DMS153 treated with DMSO at 0.1 percent for 48 hours (cell line): ENCODE measurements around the gene AMPD3.

Source experiments
- DNase-seq: peaks from one replicate; lab custom pipeline; 2025; ENCODE audit not compliant: unreplicated experiment; lab: John Stamatoyannopoulos, UW

Gene AMPD3

GRCh38 chr11:10486161-10486840 lies 31.2 kb downstream of the AMPD3 start:
- DNase-seq, result no peak

GRCh38 chr11:10487002-10487647 lies 32.1 kb downstream of the AMPD3 start:
- DNase-seq, result no peak

GRCh38 chr11:10488121-10488933 lies 33.3 kb downstream of the AMPD3 start:
- no peak for DNase-seq

DNA sequence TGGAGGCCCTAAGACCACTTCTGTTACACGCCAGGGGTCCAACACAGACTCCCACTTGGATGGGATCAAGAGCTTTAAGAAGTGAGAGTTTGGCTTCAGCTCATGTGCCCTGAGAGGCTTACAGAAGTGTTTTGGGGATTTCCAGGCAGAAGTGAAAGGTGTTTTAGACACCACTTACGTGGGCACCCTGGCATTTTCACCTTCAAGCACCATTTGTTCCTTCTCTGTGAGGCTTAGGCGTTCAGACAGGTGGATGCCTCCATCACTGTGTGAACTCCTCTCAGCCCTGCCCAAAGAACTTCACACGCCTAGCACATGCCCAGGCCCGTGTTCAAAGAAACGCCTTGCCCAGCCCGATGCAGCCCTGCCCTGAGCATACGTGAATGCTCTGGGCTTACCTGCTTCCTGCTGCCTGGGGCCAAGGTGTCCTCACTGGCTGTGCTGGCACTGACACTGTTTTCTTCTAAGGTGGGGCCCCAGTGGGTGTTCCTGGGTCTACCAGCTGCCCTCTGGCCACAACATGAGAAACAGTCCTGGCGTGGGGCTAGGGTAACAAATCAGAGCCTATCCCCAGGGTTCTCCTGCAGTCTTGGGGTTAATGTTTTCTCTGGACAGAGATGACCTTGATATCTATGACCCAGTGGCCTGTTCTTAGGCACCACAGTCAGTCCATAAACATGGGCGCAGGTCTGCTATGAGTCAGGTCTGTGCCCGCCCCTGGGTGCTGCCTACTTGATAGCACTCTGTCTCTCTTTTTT lies 34.0 kb downstream of the AMPD3 start:
- no peak for DNase-seq

- no peak for DNase-seq
Observed at GRCh38 chr11:10490032-10490397, 35.0 kb downstream of the AMPD3 start.

DNA sequence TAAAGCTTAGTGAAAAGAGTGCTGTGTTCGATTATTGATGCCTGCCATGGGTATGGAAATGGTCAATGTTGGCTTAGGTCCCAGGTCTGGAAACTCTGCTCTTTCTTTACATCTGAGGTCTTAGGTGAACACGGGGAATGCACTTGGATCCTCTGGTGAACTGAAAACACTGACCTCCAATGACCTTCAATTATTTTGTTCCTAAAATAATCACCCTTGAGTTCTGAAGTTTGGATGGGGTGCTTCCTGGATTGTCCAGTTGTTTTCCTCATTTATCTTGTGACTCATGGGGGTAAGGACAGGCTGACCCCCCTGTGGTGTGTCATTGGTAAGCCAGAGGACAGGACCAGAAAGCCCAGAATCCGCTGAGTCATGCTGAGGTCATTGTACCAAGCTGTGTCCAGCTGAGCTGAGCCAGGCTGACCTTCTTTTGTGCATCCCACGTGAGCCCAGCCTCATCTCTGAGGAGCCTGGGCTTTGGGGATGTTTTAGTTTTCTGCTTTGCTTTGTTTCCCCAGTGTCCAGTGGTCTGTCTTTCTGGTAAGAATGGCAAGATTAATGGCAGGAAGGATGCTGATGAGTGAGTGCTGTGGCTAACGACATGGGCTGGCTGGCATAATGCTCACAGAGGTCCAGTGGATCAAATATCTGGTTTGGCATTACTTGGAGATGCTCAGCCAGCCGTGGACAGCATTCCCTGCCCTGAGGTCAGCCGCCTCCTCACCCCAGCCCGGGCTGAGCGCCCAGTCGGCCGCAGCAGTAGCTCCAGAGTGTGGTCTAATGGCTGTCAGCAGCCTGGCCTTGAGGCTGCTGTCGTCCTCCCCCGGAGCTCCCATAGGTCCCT lies 35.6 kb downstream of the AMPD3 start:
- no peak for DNase-seq

- DNase-seq, result no peak
Observed at GRCh38 chr11:10492084-10492483, 37.0 kb downstream of the AMPD3 start.

DNA sequence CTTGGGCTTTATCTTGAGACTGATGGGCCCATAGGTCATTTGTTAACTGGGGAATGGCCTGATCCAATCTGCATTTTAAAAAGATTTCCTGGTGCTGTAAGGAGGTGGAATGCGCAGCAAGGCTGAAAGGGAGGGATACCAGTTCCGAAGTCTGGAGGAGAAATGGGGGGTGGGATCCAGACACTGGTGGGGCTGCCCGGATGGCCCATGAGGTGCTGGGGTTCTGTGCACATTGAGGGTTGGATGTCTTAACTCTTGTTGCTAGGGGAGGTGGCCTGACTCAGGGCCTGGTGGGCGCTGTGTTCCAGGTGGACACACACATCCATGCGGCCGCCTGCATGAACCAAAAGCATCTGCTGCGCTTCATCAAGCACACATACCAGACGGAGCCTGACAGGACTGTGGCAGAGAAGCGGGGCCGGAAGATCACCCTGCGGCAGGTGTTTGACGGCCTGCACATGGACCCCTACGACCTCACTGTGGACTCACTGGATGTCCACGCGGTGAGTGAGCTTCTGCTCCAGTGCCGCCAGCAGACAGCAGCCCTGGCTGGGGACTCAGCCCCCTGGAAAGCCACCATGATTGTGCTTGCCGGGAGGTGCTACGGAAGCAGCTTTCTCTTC lies 38.1 kb downstream of the AMPD3 start:
- no peak for DNase-seq

GRCh38 chr11:10494636-10495463 lies 39.8 kb downstream of the AMPD3 start:
- DNase-seq, result no peak

DNA sequence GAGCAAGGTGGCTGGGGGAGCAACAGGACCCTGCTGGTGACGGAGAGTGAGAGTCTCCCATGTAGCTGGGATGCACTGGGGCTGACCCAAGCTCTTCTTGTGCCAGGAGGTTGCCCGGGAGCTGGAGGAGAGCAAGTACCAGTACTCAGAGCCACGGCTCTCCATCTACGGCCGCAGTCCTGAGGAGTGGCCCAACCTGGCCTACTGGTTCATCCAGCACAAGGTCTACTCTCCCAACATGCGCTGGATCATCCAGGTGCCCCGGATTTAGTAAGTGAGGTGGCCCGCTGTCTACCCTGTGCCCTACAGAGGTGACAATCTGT lies 40.4 kb downstream of the AMPD3 start:
- DNase-seq, result no peak

- DNase-seq, result no peak
Observed at GRCh38 chr11:10496296-10496936, 41.4 kb downstream of the AMPD3 start.

DNA sequence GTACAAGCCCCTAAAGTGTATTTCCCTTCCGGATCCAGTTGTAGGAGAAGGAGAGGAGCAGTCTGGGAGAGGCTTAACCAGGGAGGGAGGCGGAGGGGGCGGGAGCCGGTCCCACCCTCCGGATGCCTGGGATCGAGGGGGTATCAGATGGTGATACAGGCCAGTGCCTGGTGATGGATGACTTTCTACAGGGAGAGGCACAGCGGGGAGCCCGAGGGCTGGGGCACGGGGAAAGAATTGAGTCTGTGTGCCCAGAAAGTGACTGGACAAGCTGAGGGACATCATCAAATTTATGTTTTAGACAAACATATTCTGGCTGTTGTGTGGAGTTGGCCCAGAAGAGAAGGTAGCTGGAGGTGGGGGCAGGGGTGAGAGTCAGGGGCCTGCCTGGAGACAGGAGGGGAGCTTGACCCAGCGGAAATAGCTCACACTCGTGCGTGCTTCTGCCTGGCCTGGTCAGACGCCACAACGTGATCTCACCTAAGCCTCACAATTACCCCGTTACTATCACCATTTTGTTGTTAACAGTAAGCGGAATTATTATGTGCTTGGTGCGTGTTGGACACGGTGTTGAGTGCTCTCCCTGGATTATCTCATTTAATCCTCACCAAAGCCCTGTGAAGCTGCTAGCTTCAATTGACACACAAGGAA lies 42.4 kb downstream of the AMPD3 start:
- no peak for DNase-seq

DNA sequence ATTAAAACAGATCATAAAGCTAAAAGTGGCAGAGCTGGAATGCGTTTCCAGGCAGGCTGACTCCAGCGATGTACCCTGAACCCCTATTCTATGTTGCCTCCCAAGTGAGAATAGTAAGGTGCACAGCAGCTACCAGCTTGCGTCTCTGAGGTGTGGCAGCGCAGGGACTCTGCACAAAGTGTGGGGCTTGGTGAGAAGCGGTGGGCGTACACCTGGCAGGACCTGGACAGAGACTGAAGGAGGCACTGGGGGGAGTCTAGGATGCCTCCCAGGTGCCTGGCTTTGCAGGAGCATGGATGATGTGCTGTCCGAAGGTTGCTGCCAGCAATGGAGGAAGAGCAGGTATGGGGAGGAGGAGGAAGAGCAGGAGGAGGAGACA lies 42.9 kb downstream of the AMPD3 start:
- DNase-seq, result no peak

DNA sequence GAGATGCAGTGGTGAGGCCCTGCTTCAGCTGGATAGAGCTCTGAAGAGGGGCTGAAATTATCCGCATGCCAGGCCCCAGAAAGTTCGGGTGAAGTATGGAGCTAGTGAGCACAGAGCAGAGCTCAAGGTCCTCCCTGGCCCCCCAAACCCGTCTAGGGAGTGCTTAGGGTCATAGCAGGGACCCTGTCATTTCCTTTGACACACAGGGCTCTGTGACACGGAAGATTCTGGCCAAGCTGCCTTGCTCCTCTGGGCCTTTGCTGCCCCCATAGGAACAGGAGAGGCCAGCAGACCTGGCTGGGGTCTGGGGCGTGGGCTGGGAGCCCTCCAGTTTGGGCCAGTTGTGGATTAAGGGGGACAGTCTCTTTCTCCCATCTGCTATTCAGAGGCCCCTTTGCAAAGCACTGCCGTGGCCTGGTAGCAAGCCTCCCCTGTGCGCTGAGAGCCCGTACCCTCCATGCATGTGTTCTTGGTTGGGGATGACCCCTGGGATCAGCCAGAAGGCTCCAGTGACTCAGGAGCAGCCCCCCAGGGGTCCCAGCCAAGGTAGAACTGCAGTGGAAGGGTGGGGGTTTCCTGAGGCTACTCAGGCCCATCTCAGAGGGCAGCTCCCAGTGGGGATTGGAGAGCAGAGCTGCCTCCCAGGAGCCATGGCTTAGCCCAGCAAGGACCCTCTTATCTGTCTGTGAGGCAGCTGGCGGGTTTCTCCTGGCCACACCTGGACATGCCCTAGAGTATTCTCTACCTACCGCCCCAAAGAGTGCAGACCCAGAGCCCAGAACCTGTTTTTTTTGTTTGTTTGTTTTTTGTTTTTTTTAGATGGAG lies 43.6 kb downstream of the AMPD3 start:
- no peak for DNase-seq

GRCh38 chr11:10499452-10499851 lies 44.4 kb downstream of the AMPD3 start:
- DNase-seq, result no peak

- no peak for DNase-seq
Observed at GRCh38 chr11:10499874-10500601, 45.0 kb downstream of the AMPD3 start.
